ENCODE data around the gene SRCAP. TPM values are rescaled to one million over a fixed set of nuclear protein-coding genes. Genes with fewer than 3 reads are reported as not detected.

The SRCAP gene
- total RNA-seq = 94.5 and 100.0 TPM in 2 replicates
- long read RNA-seq, partial matches to known transcripts = 1 of 1 reads
- long read RNA-seq, other reads (novel, unspliced or antisense) = 0 of 1 reads

GRCh38 chr16:30698816-30699614, at the start of gene SRCAP:
Gene SRCAP, plus strand, starts transcription at chr16:30699171. Its CDS starts 1,654 bp downstream, at chr16:30700825.
- no peaks in the 10 kb centered on the region for H3K9me3 Mint-ChIP-seq
- peaks cover 12% of the 10 kb centered on the region for H3K36me3 Mint-ChIP-seq (ENCODE audit: low read depth)
- H3K4me1 Mint-ChIP-seq = peaks cover 34% of the 10 kb centered on the region

GRCh38 chr16:30649725-30650368, 49.1 kb upstream of the SRCAP start:
- H3K27ac Mint-ChIP-seq (ENCODE audit: unreplicated experiment) = peak overlapping the region; percentile 99
- no peak for TF ChIP-seq CTCF (conservative IDR thresholded peaks at IDR 0.05)
- no peak for DNase-seq (ENCODE audit: low read depth, low spot score)
- H3K36me3 Mint-ChIP-seq (ENCODE audit: low read depth) = no peaks in the 10 kb centered on the region
- H3K4me3 Mint-ChIP-seq = peak overlapping the region; percentile 100
- peaks cover 26% of the 10 kb centered on the region for H3K4me1 Mint-ChIP-seq
- H3K27me3 Mint-ChIP-seq (ENCODE audit: low read depth) = no peaks in the 10 kb centered on the region
- H3K9me3 Mint-ChIP-seq = peaks cover 3% of the 10 kb centered on the region

More at GRCh38 chr16:30698816-30699614, at the start of gene SRCAP:
- Mint-ChIP-seq H3K4me3 (peak within 1 kb of the TSS; percentile 97), H3K27me3 (ENCODE audit: low read depth) (peaks cover 5% of the 10 kb centered on the region), H3K27ac (ENCODE audit: unreplicated experiment) (peak within 1 kb of the TSS; percentile 100)
- peak; percentile 87 for DNase-seq (ENCODE audit: low read depth, low spot score)
- no peak for TF ChIP-seq CTCF (conservative IDR thresholded peaks at IDR 0.05)

GRCh38 chr16:30650369-30651123, 48.4 kb upstream of the SRCAP start, which contains the start of gene PRR14:
Gene PRR14, plus strand, starts transcription at chr16:30650960. Its CDS starts 686 bp downstream, at chr16:30651646.
- Mint-ChIP-seq H3K9me3 (peaks cover 3% of the 10 kb centered on the region), H3K27me3 (ENCODE audit: low read depth) (no peaks in the 10 kb centered on the region), H3K27ac (ENCODE audit: unreplicated experiment) (peak within 1 kb of the TSS; percentile 99), H3K4me3 (peak within 1 kb of the TSS; percentile 100), H3K4me1 (peaks cover 26% of the 10 kb centered on the region), H3K36me3 (ENCODE audit: low read depth) (no peaks in the 10 kb centered on the region)
- peak; percentile 96 for DNase-seq (ENCODE audit: low read depth, low spot score)
- peak; percentile 23 for TF ChIP-seq CTCF (conservative IDR thresholded peaks at IDR 0.05)

GRCh38 chr16:30651124-30652004, 47.6 kb upstream of the SRCAP start:
- H3K36me3 Mint-ChIP-seq (ENCODE audit: low read depth) = no peaks in the 10 kb centered on the region
- H3K27ac Mint-ChIP-seq (ENCODE audit: unreplicated experiment) = peak overlapping the region; percentile 99
- peaks cover 3% of the 10 kb centered on the region for H3K9me3 Mint-ChIP-seq
- H3K27me3 Mint-ChIP-seq (ENCODE audit: low read depth) = no peaks in the 10 kb centered on the region
- DNase-seq (ENCODE audit: low read depth, low spot score) = peak; percentile 42
- peak; percentile 69 for TF ChIP-seq CTCF (conservative IDR thresholded peaks at IDR 0.05)
- H3K4me3 Mint-ChIP-seq = peak overlapping the region; percentile 100
- peaks cover 29% of the 10 kb centered on the region for H3K4me1 Mint-ChIP-seq

All from neural crest cell (in vitro differentiated cells).